Measurements from ENCODE around the gene TMEM208.
A peak's percentile ranks its signal among the peaks of the same experiment; 100 is the strongest.

Gene TMEM208

DNA sequence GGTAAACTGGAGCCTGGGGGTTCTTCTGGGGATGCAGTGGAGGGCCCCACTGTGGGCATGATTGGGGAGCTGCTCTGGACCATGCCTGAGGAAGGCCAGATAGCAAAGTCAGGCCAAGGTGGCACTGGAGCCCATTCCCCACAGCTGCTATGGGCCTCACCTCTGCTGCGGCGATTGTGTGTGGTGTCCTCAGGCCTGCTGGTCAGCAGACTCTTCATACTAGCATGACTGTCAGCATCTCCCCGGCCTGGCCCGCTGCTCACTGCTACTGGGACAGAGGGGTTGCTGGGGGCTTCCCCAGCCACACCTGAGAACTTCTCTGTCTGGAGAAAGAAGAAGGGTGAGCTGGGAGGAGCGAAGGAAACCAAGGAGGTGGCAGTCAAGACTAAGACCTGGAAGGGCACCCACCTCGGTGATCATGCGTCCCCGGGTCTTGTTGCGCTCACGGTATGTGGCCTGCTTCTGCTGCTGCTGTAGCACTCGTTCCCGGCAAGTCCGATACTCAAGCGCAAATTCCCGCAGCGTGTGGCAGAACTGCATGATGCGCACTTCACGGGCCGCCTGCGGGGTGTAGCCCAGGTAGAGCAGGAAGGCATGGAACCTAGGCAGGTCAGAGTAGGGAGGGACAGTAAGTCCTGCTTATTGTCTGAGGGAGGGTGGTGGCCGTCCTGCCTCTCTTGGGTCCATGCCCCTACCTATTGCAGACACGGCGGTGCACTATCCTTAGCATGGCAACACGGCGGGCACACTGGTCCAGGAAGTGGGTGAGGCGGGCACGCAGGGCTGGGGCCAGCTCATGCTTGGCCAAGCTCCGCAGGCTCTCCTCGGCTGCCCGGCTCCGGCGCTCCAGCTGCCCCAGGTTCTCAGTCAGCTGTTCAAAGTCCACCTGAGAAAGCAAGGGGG is 3.2 kb downstream of the TMEM208 start:
- no peak overlapping the region for H3K4me3 ChIP-seq (ENCODE audit: low read depth, low read length)
- DNase-seq (ENCODE audit: low read depth): no peak
- TF ChIP-seq, protein P1, sequence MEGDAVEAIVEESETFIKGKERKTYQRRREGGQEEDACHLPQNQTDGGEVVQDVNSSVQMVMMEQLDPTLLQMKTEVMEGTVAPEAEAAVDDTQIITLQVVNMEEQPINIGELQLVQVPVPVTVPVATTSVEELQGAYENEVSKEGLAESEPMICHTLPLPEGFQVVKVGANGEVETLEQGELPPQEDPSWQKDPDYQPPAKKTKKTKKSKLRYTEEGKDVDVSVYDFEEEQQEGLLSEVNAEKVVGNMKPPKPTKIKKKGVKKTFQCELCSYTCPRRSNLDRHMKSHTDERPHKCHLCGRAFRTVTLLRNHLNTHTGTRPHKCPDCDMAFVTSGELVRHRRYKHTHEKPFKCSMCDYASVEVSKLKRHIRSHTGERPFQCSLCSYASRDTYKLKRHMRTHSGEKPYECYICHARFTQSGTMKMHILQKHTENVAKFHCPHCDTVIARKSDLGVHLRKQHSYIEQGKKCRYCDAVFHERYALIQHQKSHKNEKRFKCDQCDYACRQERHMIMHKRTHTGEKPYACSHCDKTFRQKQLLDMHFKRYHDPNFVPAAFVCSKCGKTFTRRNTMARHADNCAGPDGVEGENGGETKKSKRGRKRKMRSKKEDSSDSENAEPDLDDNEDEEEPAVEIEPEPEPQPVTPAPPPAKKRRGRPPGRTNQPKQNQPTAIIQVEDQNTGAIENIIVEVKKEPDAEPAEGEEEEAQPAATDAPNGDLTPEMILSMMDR (conservative IDR thresholded peaks at IDR 0.05; ENCODE audit: low read depth, low read length): no peak

DNA sequence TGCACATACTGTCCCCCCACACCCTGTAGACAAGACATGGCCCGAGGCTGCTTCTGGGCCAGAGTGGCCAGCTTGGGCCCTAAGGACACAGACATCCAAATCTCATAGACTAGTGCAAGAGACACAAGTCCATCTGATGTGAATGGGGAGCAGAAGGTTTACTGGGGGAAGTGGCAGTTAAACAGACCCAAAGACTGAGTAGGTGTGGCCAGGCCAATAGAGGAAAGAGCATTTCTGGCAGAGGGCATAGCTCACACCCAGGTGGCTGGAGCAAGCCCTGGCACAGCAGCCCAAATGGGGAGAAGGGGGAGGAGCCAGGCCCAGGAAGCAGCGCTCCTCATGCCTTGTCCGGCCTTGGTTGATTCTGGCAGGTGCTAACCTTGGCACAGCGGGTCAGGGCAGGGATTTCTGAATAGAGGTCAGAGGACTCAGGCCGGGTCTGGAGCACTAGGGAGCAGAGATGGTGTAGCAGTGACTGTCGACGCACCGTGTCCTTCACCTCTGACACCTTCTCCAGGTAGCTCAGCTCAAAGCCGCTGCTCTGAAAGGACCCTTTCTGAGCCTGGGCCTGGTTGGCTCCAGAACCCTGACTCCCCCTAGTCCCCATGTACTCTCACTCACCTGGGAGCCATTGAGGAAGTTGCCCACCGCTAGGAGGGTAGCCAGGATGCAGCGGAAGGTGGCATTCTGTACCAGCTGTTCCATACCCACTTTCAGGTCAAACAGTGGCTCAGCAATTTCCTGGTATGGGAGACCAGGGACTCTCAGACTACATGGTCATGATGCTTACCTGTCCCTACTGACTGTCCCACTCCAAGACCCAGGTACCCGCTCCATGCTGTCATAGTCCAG is 4.1 kb downstream of the TMEM208 start:
- TF ChIP-seq, protein P1 (conservative IDR thresholded peaks at IDR 0.05; ENCODE audit: low read depth, low read length): no peak
- DNase-seq (ENCODE audit: low read depth): no peak
- H3K4me3 ChIP-seq (ENCODE audit: low read depth, low read length): no peak overlapping the region

DNA sequence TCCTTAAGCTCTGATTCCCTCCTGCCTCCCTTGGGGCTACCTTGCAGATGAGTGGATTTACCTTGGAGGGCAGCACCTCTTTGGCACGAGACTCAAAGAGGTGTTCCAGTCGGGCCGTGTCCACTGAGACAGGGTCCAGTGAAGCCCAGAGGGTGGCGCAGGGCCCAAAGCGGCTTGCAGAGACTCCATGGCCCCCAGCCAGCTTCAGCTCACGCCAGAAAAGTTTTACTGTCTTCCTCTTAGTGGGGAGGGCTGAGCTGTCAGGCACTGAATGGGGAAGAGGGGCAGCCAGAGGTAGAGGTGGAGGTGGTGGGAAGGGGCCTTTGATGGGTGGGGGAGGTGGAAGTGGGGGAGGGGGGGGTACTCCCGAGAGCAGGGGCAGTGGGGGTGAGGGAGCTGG is 6.7 kb downstream of the TMEM208 start:
- TF ChIP-seq, protein P1 (conservative IDR thresholded peaks at IDR 0.05; ENCODE audit: low read depth, low read length): no peak
- H3K4me3 ChIP-seq (ENCODE audit: low read depth, low read length): no peak overlapping the region
- DNase-seq (ENCODE audit: low read depth): no peak

DNA sequence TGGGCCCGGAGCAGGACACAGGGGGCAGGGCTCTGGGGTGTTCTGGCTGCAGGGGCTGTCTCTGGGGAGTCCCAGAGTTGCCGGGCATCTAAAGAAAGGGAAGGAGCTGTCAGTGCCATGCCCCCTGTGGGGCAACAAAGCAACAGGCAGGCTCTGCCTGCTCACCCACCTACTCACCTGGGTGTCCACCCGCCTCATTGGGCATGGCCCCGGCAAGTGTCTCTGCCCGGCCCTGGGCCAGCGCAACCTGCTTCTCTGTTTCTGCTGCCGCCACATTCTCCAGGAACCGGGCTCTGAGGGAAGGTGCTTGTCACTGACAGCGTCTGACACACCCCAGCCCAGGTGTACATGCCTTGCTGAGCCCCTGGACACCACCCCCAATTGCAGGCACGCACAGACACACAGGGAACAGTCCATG is 7.3 kb downstream of the TMEM208 start:
- TF ChIP-seq, protein P1 (conservative IDR thresholded peaks at IDR 0.05; ENCODE audit: low read depth, low read length): no peak
- DNase-seq (ENCODE audit: low read depth): no peak
- H3K4me3 ChIP-seq (ENCODE audit: low read depth, low read length): no peak overlapping the region

DNA sequence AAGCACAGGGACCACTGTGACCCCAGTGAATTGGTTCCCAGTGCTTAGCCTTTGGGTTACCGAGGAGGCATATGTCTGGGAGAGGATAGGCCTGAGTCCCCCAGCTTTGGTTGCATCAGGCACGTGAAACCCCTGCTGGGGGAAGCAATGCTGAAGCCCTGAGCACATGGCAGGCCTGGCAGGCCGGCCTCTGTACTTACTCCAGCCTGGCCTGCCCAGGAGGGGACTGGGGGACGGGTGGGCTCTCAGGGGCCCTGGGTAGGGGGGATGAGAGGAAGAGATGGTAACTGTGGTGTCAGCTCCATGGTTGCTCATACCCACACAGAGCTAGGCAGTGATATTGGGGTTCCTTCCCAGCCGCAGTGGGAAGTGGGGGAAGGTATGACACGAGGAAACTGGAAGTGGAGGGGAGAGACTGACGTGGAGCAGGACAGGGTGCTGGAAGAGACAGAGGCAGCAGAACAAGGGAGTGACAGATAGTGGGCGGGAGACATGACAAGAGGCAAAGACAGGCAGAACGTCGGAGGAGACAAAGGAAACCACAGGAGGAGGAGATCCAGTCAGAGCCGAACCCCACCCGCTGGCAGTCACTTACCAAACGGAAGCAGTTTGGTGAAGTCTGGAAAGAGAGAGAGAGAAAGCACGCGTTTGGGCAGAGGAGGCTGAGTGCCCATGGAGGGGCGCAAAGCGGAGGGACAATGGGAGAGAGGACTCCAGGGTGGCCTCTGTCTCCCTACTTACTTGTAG is 9.1 kb downstream of the TMEM208 start:
- no peak for DNase-seq (ENCODE audit: low read depth)
- TF ChIP-seq, protein P1 (conservative IDR thresholded peaks at IDR 0.05; ENCODE audit: low read depth, low read length): no peak
- H3K4me3 ChIP-seq (ENCODE audit: low read depth, low read length): no peak overlapping the region

DNA sequence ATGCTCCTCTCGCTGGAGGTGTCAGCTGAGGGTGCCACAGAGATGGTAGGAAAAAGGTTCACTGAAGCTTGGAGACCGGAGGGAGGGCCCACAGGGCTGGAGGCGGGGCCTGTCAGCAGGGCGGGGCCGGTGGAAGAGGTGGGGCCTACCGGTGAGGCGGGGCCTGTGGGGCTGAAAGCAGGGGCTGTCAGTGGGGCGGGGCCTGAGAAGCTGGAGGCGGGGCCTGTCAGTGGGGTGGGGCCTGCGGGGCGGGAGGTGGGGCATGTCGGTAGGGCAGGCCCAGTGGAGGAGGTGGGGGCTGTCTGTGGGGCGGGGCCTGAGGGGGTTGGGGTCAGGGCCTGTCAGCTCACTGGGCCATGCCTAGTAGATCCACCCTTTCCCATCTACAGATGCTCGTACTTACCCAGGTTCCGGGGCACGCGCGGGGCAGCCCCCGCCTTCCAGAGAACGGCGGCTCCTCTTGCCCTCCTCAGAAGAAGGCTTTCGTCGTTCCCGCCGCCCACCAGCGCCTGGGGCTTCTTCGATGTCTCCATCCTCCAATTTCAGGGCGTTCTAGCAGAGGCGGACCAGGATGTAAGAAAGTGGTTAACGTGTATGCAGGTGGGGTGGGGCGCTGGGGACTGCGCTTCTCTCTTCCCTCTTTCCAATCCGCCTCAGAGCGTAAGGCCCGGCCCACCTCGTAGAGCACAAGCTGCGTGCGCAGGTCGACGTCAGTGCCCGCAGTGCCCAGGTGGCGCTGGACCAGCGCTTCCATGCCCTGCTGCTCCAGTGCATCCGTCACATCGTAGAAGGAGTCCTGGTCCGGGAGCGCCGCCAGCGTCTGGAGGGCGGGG is 9.8 kb downstream of the TMEM208 start:
- no peak overlapping the region for H3K4me3 ChIP-seq (ENCODE audit: low read depth, low read length)
- TF ChIP-seq, protein P1 (conservative IDR thresholded peaks at IDR 0.05; ENCODE audit: low read depth, low read length): no peak
- peak; percentile 60 for DNase-seq (ENCODE audit: low read depth)

Measured in choroid plexus epithelial cell (primary cell).